C4-2B (cell line): ENCODE results near the gene ASMTL.

ENCODE experiments used
- ZFX ChIP-seq: fragments of 450-650 bp; IDR thresholded peaks from 2 replicates; pipeline ENCODE4 v1.6.1; 2017
- TF ChIP-seq, protein P1 (sequence below): fragments of 450-650 bp; conservative IDR thresholded peaks from 2 replicates; pipeline ENCODE4 v1.5.1; 2017; ENCODE audit warnings: mild to moderate bottlenecking

DNA sequence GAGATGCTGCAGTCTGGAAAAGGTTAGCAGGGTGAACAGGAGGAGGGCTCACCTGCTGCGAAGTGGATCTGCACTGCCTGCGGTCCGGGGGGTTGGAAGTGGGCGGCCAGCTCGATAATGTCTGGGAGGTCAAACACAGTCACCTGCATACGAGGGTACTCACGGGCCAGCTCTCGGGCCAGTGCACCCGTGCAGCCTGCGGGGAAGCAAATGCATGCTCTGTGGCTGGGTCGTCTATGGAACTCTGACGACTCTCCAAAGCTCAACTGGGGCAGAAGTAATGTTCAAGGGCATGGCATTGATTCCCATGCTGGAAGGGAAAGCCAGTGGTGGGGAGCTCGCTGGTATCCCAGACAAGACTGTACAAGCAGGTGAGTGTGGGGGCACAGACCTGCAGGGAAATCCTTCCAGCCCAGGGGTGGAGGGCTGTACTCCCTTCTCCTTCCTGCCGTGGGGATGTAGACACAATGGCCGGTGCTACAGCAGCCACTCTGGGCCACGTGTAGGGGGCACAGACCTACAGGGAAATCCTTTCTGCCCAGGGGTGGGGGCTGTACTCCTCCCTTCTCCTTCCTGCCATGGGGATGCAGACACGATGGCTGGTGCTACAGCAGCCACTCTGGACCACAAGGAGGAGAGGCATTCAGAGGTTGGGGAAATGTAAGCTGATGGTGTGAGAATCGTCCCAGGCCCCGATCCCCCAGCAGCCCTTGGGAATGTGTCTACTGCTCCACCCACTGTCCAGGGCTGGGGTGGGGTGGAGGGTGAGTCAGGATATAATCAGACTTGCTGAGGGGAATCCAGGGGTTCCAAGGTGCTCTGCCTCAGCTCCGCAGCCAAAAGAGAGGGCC lies 34.6 kb downstream of the ASMTL start:
- TF ChIP-seq, protein P1, sequence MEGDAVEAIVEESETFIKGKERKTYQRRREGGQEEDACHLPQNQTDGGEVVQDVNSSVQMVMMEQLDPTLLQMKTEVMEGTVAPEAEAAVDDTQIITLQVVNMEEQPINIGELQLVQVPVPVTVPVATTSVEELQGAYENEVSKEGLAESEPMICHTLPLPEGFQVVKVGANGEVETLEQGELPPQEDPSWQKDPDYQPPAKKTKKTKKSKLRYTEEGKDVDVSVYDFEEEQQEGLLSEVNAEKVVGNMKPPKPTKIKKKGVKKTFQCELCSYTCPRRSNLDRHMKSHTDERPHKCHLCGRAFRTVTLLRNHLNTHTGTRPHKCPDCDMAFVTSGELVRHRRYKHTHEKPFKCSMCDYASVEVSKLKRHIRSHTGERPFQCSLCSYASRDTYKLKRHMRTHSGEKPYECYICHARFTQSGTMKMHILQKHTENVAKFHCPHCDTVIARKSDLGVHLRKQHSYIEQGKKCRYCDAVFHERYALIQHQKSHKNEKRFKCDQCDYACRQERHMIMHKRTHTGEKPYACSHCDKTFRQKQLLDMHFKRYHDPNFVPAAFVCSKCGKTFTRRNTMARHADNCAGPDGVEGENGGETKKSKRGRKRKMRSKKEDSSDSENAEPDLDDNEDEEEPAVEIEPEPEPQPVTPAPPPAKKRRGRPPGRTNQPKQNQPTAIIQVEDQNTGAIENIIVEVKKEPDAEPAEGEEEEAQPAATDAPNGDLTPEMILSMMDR: no peak
- no peak for TF ChIP-seq ZFX
